H1 (cell line): Measurements from ENCODE around the gene CYTIP. TPM values are rescaled to one million over a fixed set of nuclear protein-coding genes. Genes with fewer than 3 reads are reported as not detected.

Experiments
- polyA plus RNA-seq, 7 experiments: library from polyadenylated mRNA; depleted of rRNA in 3 of 7; stranded (reverse) in 5 of 7; unstranded in 2 of 7; fragments of >200 nt in 5 of 7; fragments of 200-250 nt in 2 of 7; gene quantifications; 1 replicate in 5 of 7; 2 replicates in 1 of 7; 4 replicates in 1 of 7; pipeline versions ENCODE4 v1.2.1 to v1.2.3, GENCODE V29; 2011 to 2013; ENCODE audit warnings: missing spikeins in 2 of 7, mixed read lengths in 2 of 7
- total RNA-seq: library from RNA; stranded (reverse); fragmentation: NEBNext Ultra II Directional; extraction: Animal tissue kit (Norgen Biotek cat#: 25700); gene quantifications from 2 replicates; pipeline ENCODE4 v1.2.1, GENCODE V29; 2021

CYTIP gene
- total and polyA plus RNA-seq, 2 of the 8 experiments (the other 6 are each of a cell fraction or from before 2014, with no cell fraction given): 0.12 TPM; not detected in 1

Other genes with a start within 250 kb of the CYTIP start
- 0.06 TPM in 1 of 2 replicates, not detected in the other for gene GALNT5, start 186.4 kb downstream of the CYTIP start, total RNA-seq
- 0.02 TPM in 2 replicates for gene GALNT5, start 186.4 kb downstream of the CYTIP start, polyA plus RNA-seq (2011; rRNA removed)
- gene ERMN, start 118.3 kb downstream of the CYTIP start, total RNA-seq: not detected in 2 replicates
- gene ERMN, start 118.3 kb downstream of the CYTIP start, polyA plus RNA-seq (2011; rRNA removed): 0.02 and 0.11 TPM in 2 replicates
- gene ACVR1C, start 184.8 kb upstream of the CYTIP start, total RNA-seq: 0.40 and 0.52 TPM in 2 replicates
- 0.17 and 0.21 TPM in 2 replicates for gene ACVR1C, start 184.8 kb upstream of the CYTIP start, polyA plus RNA-seq (2011; rRNA removed)